Loucy (cell line): Measurements from ENCODE around the gene BCAS4.

ENCODE experiments used
- H2AFZ ChIP-seq: fragments of 200-600 bp; sonication (generic); 2 replicates; pipeline ENCODE4 v1.6.0; 2016; ENCODE audit warnings: antibody characterized with exemption, mild to moderate bottlenecking, low read length, moderate library complexity
- H3F3A ChIP-seq: fragments of 200-600 bp; 2 replicates; pipeline ENCODE4 v1.6.0; 2016; ENCODE audit warnings: antibody characterized with exemption, low read depth, mild to moderate bottlenecking
- H3K27me3 ChIP-seq: fragments of 200-600 bp; sonication (generic); 2 replicates; pipeline ENCODE4 v1.6.1; 2014; ENCODE audit warnings: low read length, mild to moderate bottlenecking; ENCODE audit not compliant: insufficient read depth, poor library complexity, severe bottlenecking
- H3K36me3 ChIP-seq: fragments of 200-600 bp; sonication (generic); 2 replicates; pipeline ENCODE4 v1.6.1; 2016; ENCODE audit warnings: low read length; ENCODE audit not compliant: insufficient read depth
- H3K4me1 ChIP-seq: fragments of 200-600 bp; sonication (generic); 2 replicates; pipeline ENCODE4 v1.5.1; 2014; ENCODE audit warnings: low read length, mild to moderate bottlenecking; ENCODE audit not compliant: insufficient read depth, poor library complexity, severe bottlenecking
- H3K4me2 ChIP-seq: fragments of 200-600 bp; sonication (generic); 2 replicates; pipeline ENCODE4 v1.6.0; 2014; ENCODE audit warnings: antibody characterized with exemption, low read length, low read depth, mild to moderate bottlenecking; ENCODE audit not compliant: poor library complexity, severe bottlenecking
- H3K4me3 ChIP-seq: fragments of 200-600 bp; sonication (generic); 2 replicates; pipeline ENCODE4 v1.5.1; 2014; ENCODE audit warnings: low read length, mild to moderate bottlenecking, mixed read lengths; ENCODE audit not compliant: poor library complexity, severe bottlenecking
- H3K79me2 ChIP-seq: fragments of 200-600 bp; sonication (generic); 2 replicates; pipeline ENCODE4 v1.6.1; 2014; ENCODE audit warnings: low read length; ENCODE audit not compliant: insufficient read depth
- H3K9ac ChIP-seq: fragments of 200-600 bp; sonication (generic); 2 replicates; pipeline ENCODE4 v1.6.0; 2014; ENCODE audit warnings: mild to moderate bottlenecking, low read depth, low read length, moderate library complexity; ENCODE audit not compliant: poor library complexity, severe bottlenecking
- H3K9me2 ChIP-seq: fragments of 200-600 bp; sonication (generic); replicated peaks from 2 replicates; pipeline ENCODE4 v1.6.1; 2016; ENCODE audit warnings: low read depth, low read length, mixed read lengths
- H3K9me3 ChIP-seq: fragments of 200-600 bp; sonication (generic); 2 replicates; pipeline ENCODE4 v1.6.1; 2014; ENCODE audit warnings: mild to moderate bottlenecking, antibody characterized with exemption, low read length, low read depth; ENCODE audit not compliant: insufficient read depth
- H4K20me1 ChIP-seq: fragments of 200-600 bp; sonication (generic); 2 replicates; pipeline ENCODE4 v1.6.0; 2014; ENCODE audit warnings: antibody characterized with exemption, low read length, mild to moderate bottlenecking; ENCODE audit not compliant: insufficient read depth, poor library complexity, severe bottlenecking
- CTCF ChIP-seq: fragments of 200-600 bp; sonication (generic); conservative IDR thresholded peaks from 2 replicates; pipeline ENCODE4 v1.5.1; 2014; ENCODE audit warnings: mild to moderate bottlenecking, antibody characterized with exemption, low read length
- EZH2phosphoT487 ChIP-seq: fragments of 200-600 bp; IDR thresholded peaks from 2 replicates; pipeline ENCODE4 v1.6.1; 2018; ENCODE audit warnings: antibody characterized with exemption, mild to moderate bottlenecking, moderate library complexity, borderline replicate concordance

The BCAS4 gene

GRCh38 chr20:50873585-50873984, 78.7 kb downstream of the BCAS4 start:
- Histone ChIP-seq H3K79me2 (no peaks in the 10 kb centered on the region), H3K4me2 (no peak overlapping the region), H3K4me1 (no peaks in the 10 kb centered on the region), H4K20me1 (no peaks in the 10 kb centered on the region), H3K4me3 (no peak overlapping the region), H3F3A (no peaks in the 10 kb centered on the region), H3K9me3 (no peaks in the 10 kb centered on the region), H3K9ac (no peak overlapping the region), H2AFZ (no peak overlapping the region), H3K27me3 (no peaks in the 10 kb centered on the region), H3K36me3 (no peaks in the 10 kb centered on the region), H3K9me2 (no peaks in the 10 kb centered on the region)
- TF ChIP-seq EZH2phosphoT487 (no peak), CTCF (no peak)

GRCh38 chr20:50874111-50874757, 79.4 kb downstream of the BCAS4 start:
- H3K36me3 ChIP-seq = no peaks in the 10 kb centered on the region
- H3K9me2 ChIP-seq = no peaks in the 10 kb centered on the region
- H4K20me1 ChIP-seq = no peaks in the 10 kb centered on the region
- TF ChIP-seq EZH2phosphoT487 (no peak), CTCF (no peak)
- no peaks in the 10 kb centered on the region for H3K4me1 ChIP-seq
- H2AFZ ChIP-seq = no peak overlapping the region
- H3K27me3 ChIP-seq = no peaks in the 10 kb centered on the region
- H3K79me2 ChIP-seq = no peaks in the 10 kb centered on the region
- H3K4me3 ChIP-seq = no peak overlapping the region
- no peak overlapping the region for H3K4me2 ChIP-seq
- no peak overlapping the region for H3K9ac ChIP-seq
- no peaks in the 10 kb centered on the region for H3K9me3 ChIP-seq
- H3F3A ChIP-seq = no peaks in the 10 kb centered on the region

GRCh38 chr20:50874758-50875665, 80.2 kb downstream of the BCAS4 start:
- no peak overlapping the region for H3K9ac ChIP-seq
- no peaks in the 10 kb centered on the region for H3K9me2 ChIP-seq
- H3K4me2 ChIP-seq = no peak overlapping the region
- no peak overlapping the region for H2AFZ ChIP-seq
- TF ChIP-seq EZH2phosphoT487 (no peak), CTCF (no peak)
- no peaks in the 10 kb centered on the region for H3K9me3 ChIP-seq
- H3K4me1 ChIP-seq = no peaks in the 10 kb centered on the region
- no peaks in the 10 kb centered on the region for H3K79me2 ChIP-seq
- H3K27me3 ChIP-seq = no peaks in the 10 kb centered on the region
- no peak overlapping the region for H3K4me3 ChIP-seq
- no peaks in the 10 kb centered on the region for H4K20me1 ChIP-seq
- H3F3A ChIP-seq = no peaks in the 10 kb centered on the region
- no peaks in the 10 kb centered on the region for H3K36me3 ChIP-seq
